Measurements from ENCODE around the gene MESD.

MESD gene

DNA sequence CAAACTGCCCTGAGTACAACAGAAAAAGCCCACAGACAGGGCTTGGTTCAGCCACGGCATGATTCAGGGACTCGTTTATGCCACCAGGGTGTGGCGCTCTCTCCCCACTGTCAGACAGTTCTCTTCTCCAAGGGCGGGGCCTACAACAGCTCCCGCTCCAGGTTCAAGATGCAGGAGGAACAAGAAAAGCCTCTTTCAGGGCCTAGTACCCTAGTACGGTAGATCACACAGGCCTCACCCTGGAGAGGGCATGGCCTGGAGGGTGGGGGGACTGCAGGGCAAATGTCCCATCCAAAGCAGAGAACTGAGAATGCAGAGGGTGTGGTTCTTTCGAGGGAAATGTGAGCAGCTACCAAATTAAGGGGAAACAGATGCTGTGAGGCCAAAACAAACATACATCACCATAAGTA, 12.0 kb downstream of the MESD start:
- H3K9ac ChIP-seq (ENCODE audit: low read length): no peak overlapping the region
- TF ChIP-seq, protein P1, sequence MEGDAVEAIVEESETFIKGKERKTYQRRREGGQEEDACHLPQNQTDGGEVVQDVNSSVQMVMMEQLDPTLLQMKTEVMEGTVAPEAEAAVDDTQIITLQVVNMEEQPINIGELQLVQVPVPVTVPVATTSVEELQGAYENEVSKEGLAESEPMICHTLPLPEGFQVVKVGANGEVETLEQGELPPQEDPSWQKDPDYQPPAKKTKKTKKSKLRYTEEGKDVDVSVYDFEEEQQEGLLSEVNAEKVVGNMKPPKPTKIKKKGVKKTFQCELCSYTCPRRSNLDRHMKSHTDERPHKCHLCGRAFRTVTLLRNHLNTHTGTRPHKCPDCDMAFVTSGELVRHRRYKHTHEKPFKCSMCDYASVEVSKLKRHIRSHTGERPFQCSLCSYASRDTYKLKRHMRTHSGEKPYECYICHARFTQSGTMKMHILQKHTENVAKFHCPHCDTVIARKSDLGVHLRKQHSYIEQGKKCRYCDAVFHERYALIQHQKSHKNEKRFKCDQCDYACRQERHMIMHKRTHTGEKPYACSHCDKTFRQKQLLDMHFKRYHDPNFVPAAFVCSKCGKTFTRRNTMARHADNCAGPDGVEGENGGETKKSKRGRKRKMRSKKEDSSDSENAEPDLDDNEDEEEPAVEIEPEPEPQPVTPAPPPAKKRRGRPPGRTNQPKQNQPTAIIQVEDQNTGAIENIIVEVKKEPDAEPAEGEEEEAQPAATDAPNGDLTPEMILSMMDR (IDR thresholded peaks at IDR 0.05; ENCODE audit: low read depth, low read length): peak; percentile 96
- TF ChIP-seq EZH2phosphoT487 (IDR thresholded peaks at IDR 0.05; ENCODE audit: low read depth): no peak
- peaks cover 37% of the 10 kb centered on the region for H4K20me1 ChIP-seq (ENCODE audit: insufficient read depth, low read length)
- H3K27ac ChIP-seq (ENCODE audit: low read length): peak overlapping the region; percentile 7; the same call in 1 of the 2 replicates
- H2AFZ ChIP-seq (ENCODE audit: low read depth, low read length): no peak overlapping the region
- H3K4me3 ChIP-seq (ENCODE audit: low read length): no peak overlapping the region
- no peaks in the 10 kb centered on the region for H3K9me3 ChIP-seq (ENCODE audit: insufficient read depth, low read length)
- H3K79me2 ChIP-seq (ENCODE audit: low read length): peaks cover 67% of the 10 kb centered on the region
- peak overlapping the region; percentile 38 for H3K4me2 ChIP-seq (ENCODE audit: low read length)
- peaks cover 35% of the 10 kb centered on the region for H3K4me1 ChIP-seq (ENCODE audit: low read length)
- H3K27me3 ChIP-seq (ENCODE audit: low read depth, low read length): no peaks in the 10 kb centered on the region
- peaks cover 49% of the 10 kb centered on the region for H3K36me3 ChIP-seq (replicated peaks; ENCODE audit: low read depth, low read length)

DNA sequence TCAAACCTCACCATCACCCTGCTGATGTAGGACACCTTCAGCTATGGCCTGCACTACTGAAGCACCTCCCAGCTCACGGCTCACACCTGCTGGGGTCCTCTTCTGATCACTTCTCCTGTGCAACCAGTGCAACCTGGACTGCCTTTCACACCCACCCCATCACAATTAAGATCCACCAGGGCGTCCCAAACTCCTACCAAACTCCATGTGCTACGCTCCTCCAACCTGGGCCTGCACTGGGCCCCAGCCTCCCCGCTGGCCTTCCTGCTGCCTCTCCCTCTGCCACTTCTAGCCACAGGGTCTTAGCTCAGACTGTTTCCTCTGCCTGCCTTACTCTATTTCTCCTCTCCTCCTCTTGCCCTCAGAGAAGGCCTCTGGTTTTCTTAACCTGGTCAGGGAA, 12.8 kb downstream of the MESD start:
- no peak overlapping the region for H3K4me3 ChIP-seq (ENCODE audit: low read length)
- H3K27me3 ChIP-seq (ENCODE audit: low read depth, low read length): no peaks in the 10 kb centered on the region
- H3K9me3 ChIP-seq (ENCODE audit: insufficient read depth, low read length): no peaks in the 10 kb centered on the region
- no peak overlapping the region for H3K27ac ChIP-seq (ENCODE audit: low read length)
- H4K20me1 ChIP-seq (ENCODE audit: insufficient read depth, low read length): peaks cover 33% of the 10 kb centered on the region
- TF ChIP-seq, protein P1 (IDR thresholded peaks at IDR 0.05; ENCODE audit: low read depth, low read length): no peak
- no peak for TF ChIP-seq EZH2phosphoT487 (IDR thresholded peaks at IDR 0.05; ENCODE audit: low read depth)
- H3K4me1 ChIP-seq (ENCODE audit: low read length): peaks cover 28% of the 10 kb centered on the region
- peaks cover 46% of the 10 kb centered on the region for H3K36me3 ChIP-seq (replicated peaks; ENCODE audit: low read depth, low read length)
- no peak overlapping the region for H2AFZ ChIP-seq (ENCODE audit: low read depth, low read length)
- peaks cover 59% of the 10 kb centered on the region for H3K79me2 ChIP-seq (ENCODE audit: low read length)
- no peak overlapping the region for H3K4me2 ChIP-seq (ENCODE audit: low read length)
- H3K9ac ChIP-seq (ENCODE audit: low read length): no peak overlapping the region

DNA sequence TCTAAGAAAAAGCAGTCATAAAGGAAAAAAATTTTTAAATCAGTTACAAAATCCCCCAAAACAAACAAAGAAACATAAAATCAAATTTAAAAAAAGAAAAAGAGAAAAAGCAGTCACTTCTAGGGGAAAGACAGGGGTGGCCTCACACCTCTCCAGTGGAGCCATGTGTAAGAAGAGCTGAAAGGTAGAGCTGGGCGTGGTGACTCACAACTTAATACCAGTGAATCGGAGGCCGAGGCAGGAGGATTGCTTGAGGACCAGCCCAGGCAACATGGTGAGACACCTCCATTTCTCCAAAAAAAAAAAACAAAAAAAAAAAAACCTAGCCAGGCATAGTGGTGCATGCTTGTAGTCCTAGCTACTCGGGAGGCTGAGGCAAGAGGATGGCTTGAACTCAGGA, 14.7 kb downstream of the MESD start:
- H3K4me2 ChIP-seq (ENCODE audit: low read length): no peak overlapping the region
- no peaks in the 10 kb centered on the region for H3K9me3 ChIP-seq (ENCODE audit: insufficient read depth, low read length)
- peaks cover 45% of the 10 kb centered on the region for H3K36me3 ChIP-seq (replicated peaks; ENCODE audit: low read depth, low read length)
- peaks cover 36% of the 10 kb centered on the region for H4K20me1 ChIP-seq (ENCODE audit: insufficient read depth, low read length)
- H3K27me3 ChIP-seq (ENCODE audit: low read depth, low read length): no peaks in the 10 kb centered on the region
- H3K79me2 ChIP-seq (ENCODE audit: low read length): peaks cover 52% of the 10 kb centered on the region
- no peak overlapping the region for H3K4me3 ChIP-seq (ENCODE audit: low read length)
- H3K9ac ChIP-seq (ENCODE audit: low read length): no peak overlapping the region
- H3K4me1 ChIP-seq (ENCODE audit: low read length): peaks cover 26% of the 10 kb centered on the region
- no peak overlapping the region for H3K27ac ChIP-seq (ENCODE audit: low read length)
- no peak overlapping the region for H2AFZ ChIP-seq (ENCODE audit: low read depth, low read length)
- TF ChIP-seq EZH2phosphoT487 (IDR thresholded peaks at IDR 0.05; ENCODE audit: low read depth): no peak
- TF ChIP-seq, protein P1 (IDR thresholded peaks at IDR 0.05; ENCODE audit: low read depth, low read length): no peak

DNA sequence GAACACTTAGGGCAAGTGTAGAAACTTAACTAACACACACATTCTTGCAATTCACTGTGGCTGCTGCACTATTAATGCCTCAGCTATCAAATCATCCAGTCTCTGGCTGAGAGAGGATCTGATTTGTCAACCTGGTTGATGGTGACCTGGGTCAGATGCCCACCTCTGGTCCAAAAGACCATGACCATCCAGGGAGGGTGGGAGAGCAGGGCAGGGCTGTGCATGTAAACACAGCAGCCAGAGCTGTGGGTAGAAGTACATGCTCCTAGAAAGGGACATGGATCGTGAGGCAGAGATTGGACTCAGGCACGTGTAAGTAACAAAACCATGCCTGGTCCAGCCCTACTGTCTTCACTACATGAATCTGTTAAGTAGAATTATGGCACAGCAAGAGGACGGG, 17.3 kb downstream of the MESD start:
- TF ChIP-seq EZH2phosphoT487 (IDR thresholded peaks at IDR 0.05; ENCODE audit: low read depth): no peak
- TF ChIP-seq, protein P1 (IDR thresholded peaks at IDR 0.05; ENCODE audit: low read depth, low read length): no peak
- Histone ChIP-seq H3K4me3 (ENCODE audit: low read length) (no peak overlapping the region), H3K79me2 (ENCODE audit: low read length) (peaks cover 31% of the 10 kb centered on the region), H3K9me3 (ENCODE audit: insufficient read depth, low read length) (no peaks in the 10 kb centered on the region), H3K36me3 (replicated peaks; ENCODE audit: low read depth, low read length) (peaks cover 46% of the 10 kb centered on the region), H4K20me1 (ENCODE audit: insufficient read depth, low read length) (peaks cover 22% of the 10 kb centered on the region), H3K27me3 (ENCODE audit: low read depth, low read length) (no peaks in the 10 kb centered on the region), H2AFZ (ENCODE audit: low read depth, low read length) (no peak overlapping the region), H3K27ac (ENCODE audit: low read length) (no peak overlapping the region), H3K4me2 (ENCODE audit: low read length) (no peak overlapping the region), H3K4me1 (ENCODE audit: low read length) (peaks cover 2% of the 10 kb centered on the region), H3K9ac (ENCODE audit: low read length) (no peak overlapping the region)
